Natural killer cell treated with Interleukin-12 subunit alpha and Interleukin-12 subunit beta and Interleukin-15 and Interleukin-18, amount 100 ng/mL, for 72 hours (primary cell): ENCODE measurements around the gene VPS36. TPM values are rescaled to one million over a fixed set of nuclear protein-coding genes. Genes with fewer than 3 reads are reported as not detected.
A peak's percentile ranks its signal among the peaks of the same experiment; 100 is the strongest.
"Not testable (repeated sequence)": the region's sequence is repeated elsewhere in the genome, so short reads cannot be mapped to it uniquely, and the experiment has no call there.

Source experiments
- ATAC-seq, 2 donors: fragments of 150-1000 bp; cut with Tn5 transposase in 1 of 2; sonication (Bioruptor Pico), chemical (Tn5 transposase) in 1 of 2; 2 replicates each; pipeline ENCODE4 v1.10.0; 2021
- DNase-seq: peaks from one replicate; pipeline ENCODE4 v3.0.0; 2022; ENCODE audit warnings: low spot score
- H3K27ac Mint-ChIP-seq, 2 donors: 1 replicate in 1 of 2; 2 replicates in 1 of 2; pipeline ENCODE4 v1.8.0; 2022; ENCODE audit warnings: mixed read lengths in 2 of 2, mild to moderate bottlenecking in 1 of 2, moderate library complexity in 1 of 2
- H3K27me3 Mint-ChIP-seq, 2 donors: 1 replicate in 1 of 2; 2 replicates in 1 of 2; pipeline ENCODE4 v1.8.0; 2022; ENCODE audit warnings: mixed read lengths in 2 of 2
- H3K36me3 Mint-ChIP-seq: one replicate; pipeline ENCODE4 v1.8.0; 2022; ENCODE audit warnings: mixed read lengths
- H3K4me1 Mint-ChIP-seq, 2 donors: 1 replicate in 1 of 2; 2 replicates in 1 of 2; pipeline ENCODE4 v1.8.0; 2022; ENCODE audit warnings: low read depth in 2 of 2, mixed read lengths in 2 of 2, mild to moderate bottlenecking in 1 of 2
- H3K4me3 Mint-ChIP-seq: one replicate; pipeline ENCODE4 v1.8.0; 2022; ENCODE audit warnings: mixed read lengths
- H3K9me3 Mint-ChIP-seq: 2 replicates; pipeline ENCODE4 v1.8.0; 2022; ENCODE audit warnings: mixed read lengths
- total RNA-seq, 2 donors: library from RNA; stranded (reverse); gene quantifications; one replicate each; pipeline ENCODE4 v1.2.3, GENCODE V29; 2022

The VPS36 gene, protein sequence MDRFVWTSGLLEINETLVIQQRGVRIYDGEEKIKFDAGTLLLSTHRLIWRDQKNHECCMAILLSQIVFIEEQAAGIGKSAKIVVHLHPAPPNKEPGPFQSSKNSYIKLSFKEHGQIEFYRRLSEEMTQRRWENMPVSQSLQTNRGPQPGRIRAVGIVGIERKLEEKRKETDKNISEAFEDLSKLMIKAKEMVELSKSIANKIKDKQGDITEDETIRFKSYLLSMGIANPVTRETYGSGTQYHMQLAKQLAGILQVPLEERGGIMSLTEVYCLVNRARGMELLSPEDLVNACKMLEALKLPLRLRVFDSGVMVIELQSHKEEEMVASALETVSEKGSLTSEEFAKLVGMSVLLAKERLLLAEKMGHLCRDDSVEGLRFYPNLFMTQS
- total RNA-seq = 10 to 100 TPM; 34.1 to 42.7 TPM

GRCh38 chr13:52450012-52450792, at the start of gene VPS36:
TSS of gene VPS36 (minus strand) at chr13:52450634. CDS start at chr13:52450594, 40 bp downstream.
- H3K9me3 Mint-ChIP-seq = no peaks in the 10 kb centered on the region
- peak within 1 kb of the TSS; percentile 79 to 96 for H3K27ac Mint-ChIP-seq
- no peaks in the 10 kb centered on the region for H3K27me3 Mint-ChIP-seq
- no peaks in the 10 kb centered on the region for H3K36me3 Mint-ChIP-seq
- peak within 1 kb of the TSS; percentile 99 for H3K4me3 Mint-ChIP-seq
- DNase-seq = peak; percentile 97
- peak; percentile 91 for ATAC-seq
- H3K4me1 Mint-ChIP-seq = peaks cover 34 to 44% of the 10 kb centered on the region in 2 donors

DNA sequence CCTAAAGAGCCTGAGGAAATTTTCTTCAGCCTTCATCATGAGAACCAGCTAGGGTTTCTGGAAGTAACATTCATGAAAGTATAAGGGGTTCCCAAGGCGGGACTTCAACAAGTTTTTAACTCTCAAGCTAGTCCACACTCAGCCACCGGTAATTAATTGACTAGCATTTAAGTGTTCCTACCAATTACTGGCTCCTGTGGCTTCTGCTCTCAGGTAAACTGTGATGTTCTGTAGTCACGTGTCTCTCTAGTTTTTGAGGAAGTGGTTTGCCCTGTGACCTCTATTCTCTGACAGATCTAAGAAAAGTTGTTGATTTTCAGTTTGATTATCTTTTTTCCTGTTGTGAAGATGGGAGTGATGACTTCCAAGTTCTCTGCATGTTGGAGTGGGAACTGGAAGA, 47.5 kb upstream of the VPS36 start:
- ATAC-seq, H3K27me3 Mint-ChIP-seq, H3K4me3 Mint-ChIP-seq, H3K27ac Mint-ChIP-seq, H3K36me3 Mint-ChIP-seq, DNase-seq, H3K9me3 Mint-ChIP-seq, H3K4me1 Mint-ChIP-seq: not testable (repeated sequence)

DNA sequence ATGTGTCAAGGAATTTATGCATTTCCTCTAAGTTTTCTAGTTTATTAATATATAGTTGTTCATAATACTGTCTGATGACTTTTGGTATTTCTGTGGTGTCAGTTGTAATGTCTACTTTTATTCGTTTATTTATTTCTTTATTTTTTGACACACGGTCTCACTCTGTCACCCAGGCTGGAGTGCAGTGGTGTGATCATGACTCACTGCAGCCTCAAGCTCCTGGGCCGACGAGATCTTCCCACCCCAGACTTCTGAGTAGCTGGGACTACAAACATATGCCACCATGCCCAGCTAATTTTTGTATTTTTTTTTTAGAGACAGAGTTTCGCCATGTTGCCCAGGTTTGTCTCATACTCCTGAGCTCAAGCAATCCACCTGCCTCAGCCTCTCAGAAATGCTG, 43.8 kb upstream of the VPS36 start:
- H3K27ac Mint-ChIP-seq, H3K4me3 Mint-ChIP-seq, H3K27me3 Mint-ChIP-seq, DNase-seq, H3K4me1 Mint-ChIP-seq, ATAC-seq, H3K9me3 Mint-ChIP-seq, H3K36me3 Mint-ChIP-seq: not testable (repeated sequence)

- not testable (repeated sequence) for ATAC-seq, H3K9me3 Mint-ChIP-seq, H3K27me3 Mint-ChIP-seq, DNase-seq, H3K4me1 Mint-ChIP-seq, H3K4me3 Mint-ChIP-seq, H3K27ac Mint-ChIP-seq, H3K36me3 Mint-ChIP-seq
Observed at GRCh38 chr13:52491015-52491414, 40.6 kb upstream of the VPS36 start.

DNA sequence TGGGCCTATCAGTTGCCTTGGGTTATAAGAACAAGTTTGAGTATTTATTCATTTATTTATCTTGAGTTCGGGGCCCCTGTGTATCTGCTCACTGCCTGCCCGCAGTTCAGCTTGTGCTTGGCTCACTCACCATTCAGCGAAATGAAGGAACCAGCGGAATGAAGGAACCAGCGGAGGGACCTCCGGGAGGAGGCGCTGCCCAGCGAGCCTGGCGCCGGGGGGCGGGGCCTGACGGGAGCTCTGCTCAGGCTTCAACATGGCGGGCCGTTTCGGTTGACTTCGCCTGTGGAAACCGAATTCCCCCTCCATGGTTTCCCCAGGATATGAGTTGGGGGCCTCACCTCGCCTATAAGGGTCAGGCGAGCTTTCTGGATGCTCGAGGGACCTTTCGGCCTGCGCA, 38.3 kb upstream of the VPS36 start:
- DNase-seq, ATAC-seq, H3K9me3 Mint-ChIP-seq, H3K27me3 Mint-ChIP-seq, H3K4me1 Mint-ChIP-seq, H3K27ac Mint-ChIP-seq, H3K4me3 Mint-ChIP-seq, H3K36me3 Mint-ChIP-seq: not testable (repeated sequence)

DNA sequence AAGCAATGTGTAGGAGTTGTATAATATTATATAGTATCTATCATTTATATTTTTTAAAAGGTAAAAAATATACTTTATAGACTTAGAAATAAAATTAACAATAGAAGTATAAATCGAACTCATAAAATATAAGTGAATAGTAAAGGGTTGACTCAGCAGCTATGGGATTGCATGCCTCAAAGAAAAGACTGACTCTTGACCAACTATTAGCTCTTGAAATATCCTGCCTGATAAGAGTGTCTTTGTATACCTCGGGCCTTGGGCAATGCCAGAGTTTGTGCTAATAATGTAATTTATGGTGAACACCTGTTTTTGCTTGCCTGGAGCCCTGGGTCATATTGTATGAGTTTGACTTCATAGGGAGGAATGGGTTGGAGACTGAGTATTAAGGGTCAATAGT, 36.6 kb upstream of the VPS36 start:
- not testable (repeated sequence) for H3K4me1 Mint-ChIP-seq, DNase-seq, H3K27ac Mint-ChIP-seq, H3K4me3 Mint-ChIP-seq, H3K9me3 Mint-ChIP-seq, H3K27me3 Mint-ChIP-seq, ATAC-seq, H3K36me3 Mint-ChIP-seq

- not testable (repeated sequence) for H3K36me3 Mint-ChIP-seq, H3K27ac Mint-ChIP-seq, H3K4me1 Mint-ChIP-seq, H3K27me3 Mint-ChIP-seq, H3K4me3 Mint-ChIP-seq, DNase-seq, ATAC-seq, H3K9me3 Mint-ChIP-seq
Observed at GRCh38 chr13:52480677-52481428, 30.4 kb upstream of the VPS36 start.

- H3K4me1 Mint-ChIP-seq, H3K4me3 Mint-ChIP-seq, DNase-seq, H3K27me3 Mint-ChIP-seq, ATAC-seq, H3K36me3 Mint-ChIP-seq, H3K27ac Mint-ChIP-seq, H3K9me3 Mint-ChIP-seq: not testable (repeated sequence)
Observed at GRCh38 chr13:52468487-52468886, 18.1 kb upstream of the VPS36 start.

DNA sequence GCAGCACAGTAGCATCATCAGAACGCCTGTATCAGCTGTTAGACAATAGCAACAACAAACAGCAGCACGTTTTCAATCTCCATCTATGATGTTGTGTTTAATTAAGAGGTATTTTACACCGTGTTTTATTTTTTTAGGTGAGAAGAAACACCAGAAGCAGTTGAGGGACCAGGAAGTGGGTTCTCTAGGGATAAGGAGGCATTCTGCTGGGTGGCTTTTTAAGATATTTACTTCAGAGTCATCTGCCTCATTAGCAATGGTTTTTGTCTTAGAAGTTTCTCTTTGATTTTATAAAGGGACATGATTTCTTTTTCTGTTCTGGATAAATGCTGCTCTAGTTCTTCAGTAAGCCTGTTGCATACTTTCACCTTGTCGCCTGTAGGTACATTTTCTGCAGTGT, 13.1 kb upstream of the VPS36 start:
- H3K9me3 Mint-ChIP-seq = no peaks in the 10 kb centered on the region
- H3K4me1 Mint-ChIP-seq = peaks cover 3 to 6% of the 10 kb centered on the region in 2 donors
- no peak for DNase-seq
- ATAC-seq = no peak
- no peak overlapping the region for H3K4me3 Mint-ChIP-seq
- H3K27me3 Mint-ChIP-seq = no peaks in the 10 kb centered on the region
- peaks cover 14% of the 10 kb centered on the region for H3K36me3 Mint-ChIP-seq
- H3K27ac Mint-ChIP-seq = no peak overlapping the region

- ATAC-seq (no peak), DNase-seq (no peak)
- Mint-ChIP-seq H3K36me3 (peaks cover 9% of the 10 kb centered on the region), H3K4me1 (peaks cover 4 to 8% of the 10 kb centered on the region in 2 donors), H3K4me3 (no peak overlapping the region), H3K27ac (peak overlapping the region in 1 of 2 donors; percentile 14), H3K27me3 (no peaks in the 10 kb centered on the region), H3K9me3 (no peaks in the 10 kb centered on the region)
Observed at GRCh38 chr13:52461265-52461664, 10.8 kb upstream of the VPS36 start.

DNA sequence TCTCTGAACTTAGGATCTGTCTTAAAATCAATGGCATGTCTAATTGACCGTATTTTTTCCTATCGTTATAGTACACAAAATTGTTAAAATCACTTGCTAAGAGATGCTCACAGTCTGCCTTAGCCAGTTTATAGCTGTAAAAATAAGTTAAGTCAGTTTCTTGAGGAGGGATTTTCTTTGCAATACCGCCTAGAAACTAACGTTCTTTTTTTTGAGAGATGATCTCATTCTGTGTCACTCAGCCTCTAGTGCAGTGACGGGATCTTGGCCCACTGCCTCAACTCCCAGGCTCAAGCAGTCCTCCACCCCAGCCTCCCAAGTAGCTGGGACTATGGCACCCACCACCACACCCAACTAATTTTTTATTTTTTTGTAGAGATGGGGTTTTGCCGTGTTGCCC, 9.2 kb upstream of the VPS36 start:
- ATAC-seq (no peak), DNase-seq (no peak)
- H3K36me3 Mint-ChIP-seq = peaks cover 9% of the 10 kb centered on the region
- H3K4me1 Mint-ChIP-seq = peaks cover 15 to 19% of the 10 kb centered on the region in 2 donors
- H3K4me3 Mint-ChIP-seq = no peak overlapping the region
- no peaks in the 10 kb centered on the region for H3K27me3 Mint-ChIP-seq
- no peak overlapping the region for H3K27ac Mint-ChIP-seq
- no peaks in the 10 kb centered on the region for H3K9me3 Mint-ChIP-seq

GRCh38 chr13:52455677-52456041, 5.2 kb upstream of the VPS36 start:
- peak overlapping the region; percentile 83 to 93 for H3K27ac Mint-ChIP-seq
- peak; percentile 68 for DNase-seq
- no peaks in the 10 kb centered on the region for H3K27me3 Mint-ChIP-seq
- H3K36me3 Mint-ChIP-seq = peaks cover under 1% of the 10 kb centered on the region
- no peaks in the 10 kb centered on the region for H3K9me3 Mint-ChIP-seq
- peak; percentile 63 to 77 for ATAC-seq
- peaks cover 24 to 33% of the 10 kb centered on the region in 2 donors for H3K4me1 Mint-ChIP-seq
- H3K4me3 Mint-ChIP-seq = peak overlapping the region; percentile 92

DNA sequence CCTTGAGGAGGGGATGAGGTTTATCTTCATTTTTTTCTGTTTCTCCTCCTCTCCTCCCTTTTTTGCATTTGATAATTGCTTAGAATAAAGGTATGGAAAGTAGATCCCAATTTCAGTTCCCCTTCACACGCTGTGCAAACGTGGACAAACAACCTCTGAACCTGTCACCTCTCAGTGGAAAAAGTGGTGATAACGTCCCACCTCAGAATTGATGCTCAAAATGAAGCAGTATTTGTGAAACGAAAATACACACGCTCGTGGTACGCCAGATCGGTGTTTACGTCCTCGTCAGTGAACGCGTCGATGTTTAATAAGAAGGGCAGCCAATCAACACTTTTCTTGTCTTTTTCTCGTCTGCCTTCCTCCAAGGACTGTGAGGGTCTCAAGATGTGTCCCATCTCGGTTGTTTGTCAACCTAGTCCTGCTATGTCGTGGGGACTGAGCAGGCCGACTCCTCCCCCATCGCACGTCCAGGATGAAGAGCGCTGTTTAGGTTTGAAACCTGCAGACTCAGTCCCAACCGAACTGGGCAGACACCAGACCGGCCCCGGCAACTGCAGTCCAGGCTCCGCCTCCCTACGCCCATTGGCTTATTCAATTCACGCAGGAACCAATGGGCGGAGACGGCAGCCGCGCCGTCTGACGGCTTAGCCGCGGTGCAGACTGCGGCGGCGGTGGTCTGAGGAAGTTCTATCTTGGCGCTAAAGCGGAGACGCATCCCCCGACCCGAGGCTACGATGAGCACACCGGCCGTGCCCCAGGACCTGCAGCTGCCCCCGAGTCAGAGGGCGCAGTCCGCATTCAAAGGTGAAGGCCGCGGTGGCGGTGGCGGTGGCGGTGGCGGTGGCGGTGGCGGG, 4.6 kb upstream of the VPS36 start, which contains the start of gene CKAP2:
CKAP2 (plus strand) TSS at position 659 of the 857 bp plus-strand sequence; CDS start at position 738, 79 bp downstream.
- Mint-ChIP-seq H3K4me3 (peak within 1 kb of the TSS; percentile 92), H3K36me3 (no peaks in the 10 kb centered on the region), H3K4me1 (peaks cover 24 to 33% of the 10 kb centered on the region in 2 donors), H3K27me3 (no peaks in the 10 kb centered on the region), H3K9me3 (no peaks in the 10 kb centered on the region), H3K27ac (peak within 1 kb of the TSS; percentile 83 to 93)
- ATAC-seq = peak; percentile 90 to 95
- DNase-seq = peak; percentile 93
